Measurements from ENCODE around the gene PTPN23.
"Not testable (repeated sequence)": the region's sequence is repeated elsewhere in the genome, so short reads cannot be mapped to it uniquely, and the experiment has no call there.

DNA sequence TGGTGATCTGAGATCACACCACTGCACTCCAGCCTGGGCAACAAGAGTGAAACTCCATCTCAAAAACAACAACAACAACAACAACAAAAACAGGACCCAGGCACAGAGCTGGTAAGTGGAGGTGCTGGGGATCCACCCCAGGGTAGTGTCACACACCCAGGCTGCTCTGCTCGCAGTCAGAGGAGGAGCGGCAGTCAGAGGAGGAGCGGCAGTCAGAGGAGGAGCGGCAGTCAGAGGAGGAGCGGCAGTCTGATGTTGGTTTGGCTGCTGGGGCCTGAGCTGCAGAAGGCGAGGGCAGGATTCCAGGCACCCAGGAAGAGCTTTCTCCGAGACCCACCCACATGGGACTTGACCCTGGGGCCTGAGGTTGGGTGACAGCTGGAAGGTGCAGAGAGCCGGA is 10.8 kb upstream of the PTPN23 start:
- not testable (repeated sequence) for TF ChIP-seq EZH2 (IDR thresholded peaks at IDR 0.05; ENCODE audit: borderline replicate concordance); CTCF (IDR thresholded peaks at IDR 0.05; ENCODE audit: poor library complexity); EZH2phosphoT487 (IDR thresholded peaks at IDR 0.05; ENCODE audit: low read depth, severe bottlenecking, unreplicated experiment)
